Activated naive CD8-positive, alpha-beta T cell treated with anti-CD3 and anti-CD28 coated beads, Interleukin-2, amount 10 ng/mL, durations not matched to agents 7 days and 5 days (primary cell): ENCODE data around the gene HSD3B7. TPM values are rescaled to one million over a fixed set of nuclear protein-coding genes. Genes with fewer than 3 reads are reported as not detected.
A peak's percentile ranks its signal among the peaks of the same experiment; 100 is the strongest.
"Not testable (repeated sequence)": the region's sequence is repeated elsewhere in the genome, so short reads cannot be mapped to it uniquely, and the experiment has no call there.

Experiments used
- ATAC-seq: fragments of 150-1000 bp; cut with Tn5 transposase; one replicate; pipeline ENCODE4 v1.10.0; 2021; ENCODE audit warnings: low read depth, moderate library complexity
- POLR2A ChIA-PET: fragments of 350-600 bp; sonication (Branson Sonifier 250); formaldehyde crosslinking; loops from one replicate; lab custom pipeline; 2021; ENCODE audit warnings: antibody characterized with exemption; lab: Charles Lee
- DNase-seq: peaks from one replicate; pipeline ENCODE4 v3.0.0; 2021
- H3K27ac Mint-ChIP-seq: one replicate; pipeline ENCODE4 v1.8.0; 2022; ENCODE audit warnings: mild to moderate bottlenecking, mixed read lengths
- H3K27me3 Mint-ChIP-seq: one replicate; pipeline ENCODE4 v1.8.0; 2022; ENCODE audit warnings: mild to moderate bottlenecking, moderate library complexity, mixed read lengths
- H3K36me3 Mint-ChIP-seq: one replicate; pipeline ENCODE4 v1.8.0; 2021; ENCODE audit warnings: mild to moderate bottlenecking, mixed read lengths
- H3K4me1 Mint-ChIP-seq: one replicate; pipeline ENCODE4 v1.8.0; 2021; ENCODE audit warnings: mixed read lengths
- H3K4me3 Mint-ChIP-seq: one replicate; pipeline ENCODE4 v1.8.0; 2022; ENCODE audit warnings: mild to moderate bottlenecking, moderate library complexity, mixed read lengths
- H3K9me3 Mint-ChIP-seq: one replicate; pipeline ENCODE4 v1.8.0; 2021; ENCODE audit warnings: mixed read lengths
- total RNA-seq, 2 experiments: library from RNA; stranded (reverse); gene quantifications; one replicate each; pipeline ENCODE4 v1.2.3, GENCODE V29; 2021

HSD3B7 gene
- total RNA-seq, 2 experiments from 2014 or later = 8.5 to 10.9 TPM

- H3K36me3 Mint-ChIP-seq = no peaks in the 10 kb centered on the region
- H3K9me3 Mint-ChIP-seq = no peaks in the 10 kb centered on the region
- POLR2A ChIA-PET = no interaction called here
- no peak overlapping the region for H3K4me3 Mint-ChIP-seq
- DNase-seq = no peak
- H3K27ac Mint-ChIP-seq = no peak overlapping the region
- peaks cover 15% of the 10 kb centered on the region for H3K27me3 Mint-ChIP-seq
- no peaks in the 10 kb centered on the region for H3K4me1 Mint-ChIP-seq
- ATAC-seq = no peak
Observed at GRCh38 chr16:31002862-31003341, 17.9 kb downstream of the HSD3B7 start.

GRCh38 chr16:31003744-31004143, 18.7 kb downstream of the HSD3B7 start:
- H3K4me3 Mint-ChIP-seq = no peak overlapping the region
- POLR2A ChIA-PET = no interaction called here

GRCh38 chr16:31004658-31005057, 19.7 kb downstream of the HSD3B7 start:
- POLR2A ChIA-PET = interaction anchor here (0.6 kb wide), 1 partner anchor 43 kb away, joined by 3 read pairs; no protein-coding TSS in a partner anchor
- peaks cover 16% of the 10 kb centered on the region for H3K27me3 Mint-ChIP-seq
- ATAC-seq = no peak
- H3K36me3 Mint-ChIP-seq = no peaks in the 10 kb centered on the region
- DNase-seq = no peak
- no peaks in the 10 kb centered on the region for H3K9me3 Mint-ChIP-seq
- H3K27ac Mint-ChIP-seq = no peak overlapping the region
- H3K4me1 Mint-ChIP-seq = peaks cover under 1% of the 10 kb centered on the region
- H3K4me3 Mint-ChIP-seq = no peak overlapping the region

More at GRCh38 chr16:31003744-31004143, 18.7 kb downstream of the HSD3B7 start:
- H3K27me3 Mint-ChIP-seq = peaks cover 15% of the 10 kb centered on the region
- H3K9me3 Mint-ChIP-seq = no peaks in the 10 kb centered on the region
- H3K27ac Mint-ChIP-seq = no peak overlapping the region
- no peaks in the 10 kb centered on the region for H3K36me3 Mint-ChIP-seq
- DNase-seq (no peak), ATAC-seq (no peak)
- no peaks in the 10 kb centered on the region for H3K4me1 Mint-ChIP-seq

- H3K4me1 Mint-ChIP-seq = peaks cover 3% of the 10 kb centered on the region
- H3K9me3 Mint-ChIP-seq = no peaks in the 10 kb centered on the region
- POLR2A ChIA-PET = no interaction called here
- ATAC-seq (no peak), DNase-seq (no peak)
- no peak overlapping the region for H3K4me3 Mint-ChIP-seq
- H3K27me3 Mint-ChIP-seq = peaks cover 21% of the 10 kb centered on the region
- H3K27ac Mint-ChIP-seq = no peak overlapping the region
- H3K36me3 Mint-ChIP-seq = no peaks in the 10 kb centered on the region
Observed at GRCh38 chr16:31005350-31006085, 20.5 kb downstream of the HSD3B7 start.

- Mint-ChIP-seq H3K27ac (no peak overlapping the region), H3K9me3 (no peaks in the 10 kb centered on the region), H3K4me3 (no peak overlapping the region), H3K27me3 (peaks cover 24% of the 10 kb centered on the region), H3K4me1 (peaks cover 4% of the 10 kb centered on the region), H3K36me3 (no peaks in the 10 kb centered on the region)
- DNase-seq = no peak
- no peak for ATAC-seq
- POLR2A ChIA-PET = no interaction called here
Observed at GRCh38 chr16:31006086-31006385, 21.0 kb downstream of the HSD3B7 start.

- Mint-ChIP-seq H3K27ac (no peak overlapping the region), H3K36me3 (no peaks in the 10 kb centered on the region), H3K4me3 (no peak overlapping the region), H3K27me3 (peaks cover 29% of the 10 kb centered on the region), H3K9me3 (no peaks in the 10 kb centered on the region), H3K4me1 (peaks cover 8% of the 10 kb centered on the region)
- ATAC-seq (no peak), DNase-seq (no peak)
- POLR2A ChIA-PET = interaction anchor here (1.0 kb wide), 1 partner anchor 12 kb away, joined by 3 read pairs; no protein-coding TSS in a partner anchor
Observed at GRCh38 chr16:31006589-31006988, 21.6 kb downstream of the HSD3B7 start.

GRCh38 chr16:31007684-31008083, 22.7 kb downstream of the HSD3B7 start:
- Mint-ChIP-seq H3K36me3 (no peaks in the 10 kb centered on the region), H3K4me1 (peaks cover 8% of the 10 kb centered on the region), H3K27ac (no peak overlapping the region), H3K27me3 (peaks cover 37% of the 10 kb centered on the region), H3K4me3 (no peak overlapping the region), H3K9me3 (no peaks in the 10 kb centered on the region)
- POLR2A ChIA-PET = interaction anchor here (0.8 to 1.0 kb wide), 2 partner anchors 11 to 14 kb away, joined by 3 to 4 read pairs; no protein-coding TSS in a partner anchor
- DNase-seq (no peak), ATAC-seq (no peak)

- Mint-ChIP-seq H3K36me3 (no peaks in the 10 kb centered on the region), H3K27me3 (peaks cover 37% of the 10 kb centered on the region), H3K9me3 (no peaks in the 10 kb centered on the region), H3K27ac (no peak overlapping the region), H3K4me3 (no peak overlapping the region), H3K4me1 (peaks cover 8% of the 10 kb centered on the region)
- DNase-seq = no peak
- ATAC-seq = no peak
- POLR2A ChIA-PET = no interaction called here
Observed at GRCh38 chr16:31008149-31008548, 23.1 kb downstream of the HSD3B7 start.

GRCh38 chr16:31008551-31008950, 23.5 kb downstream of the HSD3B7 start:
- Mint-ChIP-seq H3K36me3 (no peaks in the 10 kb centered on the region), H3K9me3 (no peaks in the 10 kb centered on the region), H3K27me3 (peaks cover 41% of the 10 kb centered on the region), H3K4me3 (no peak overlapping the region), H3K27ac (no peak overlapping the region), H3K4me1 (peaks cover 8% of the 10 kb centered on the region)
- no peak for DNase-seq
- POLR2A ChIA-PET = interaction anchor here (0.6 kb wide), 1 partner anchor 174 kb away, joined by 3 read pairs; no protein-coding TSS in a partner anchor
- ATAC-seq = no peak

- POLR2A ChIA-PET = interaction anchor here (0.6 kb wide), 1 partner anchor 173 kb away, joined by 3 read pairs; no protein-coding TSS in a partner anchor
- H3K27me3 Mint-ChIP-seq = peaks cover 43% of the 10 kb centered on the region
- peaks cover 8% of the 10 kb centered on the region for H3K4me1 Mint-ChIP-seq
- ATAC-seq (no peak), DNase-seq (no peak)
- H3K4me3 Mint-ChIP-seq = no peak overlapping the region
- H3K27ac Mint-ChIP-seq = no peak overlapping the region
- no peaks in the 10 kb centered on the region for H3K9me3 Mint-ChIP-seq
- no peaks in the 10 kb centered on the region for H3K36me3 Mint-ChIP-seq
Observed at GRCh38 chr16:31009120-31009519, 24.1 kb downstream of the HSD3B7 start.

GRCh38 chr16:31009894-31010584, 25.0 kb downstream of the HSD3B7 start:
- Mint-ChIP-seq H3K36me3 (no peaks in the 10 kb centered on the region), H3K27ac (peak overlapping the region; percentile 19), H3K9me3 (no peaks in the 10 kb centered on the region), H3K4me3 (peak overlapping the region; percentile 41), H3K4me1 (peaks cover 8% of the 10 kb centered on the region), H3K27me3 (peaks cover 50% of the 10 kb centered on the region)
- ATAC-seq (peak; percentile 30), DNase-seq (no peak)
- POLR2A ChIA-PET = no interaction called here

GRCh38 chr16:31010585-31011325, 25.7 kb downstream of the HSD3B7 start, which contains the start of gene STX1B:
TSS of gene STX1B (minus strand) at chr16:31010638. CDS start at chr16:31010396, 242 bp downstream.
- ATAC-seq = peak; percentile 44
- POLR2A ChIA-PET = no interaction called here
- peaks cover 8% of the 10 kb centered on the region for H3K4me1 Mint-ChIP-seq

GRCh38 chr16:31011815-31012214, 26.8 kb downstream of the HSD3B7 start:
- H3K36me3 Mint-ChIP-seq, ATAC-seq, H3K4me1 Mint-ChIP-seq, H3K9me3 Mint-ChIP-seq, POLR2A ChIA-PET, DNase-seq, H3K27ac Mint-ChIP-seq: not testable (repeated sequence)
- peaks cover 49% of the 10 kb centered on the region for H3K27me3 Mint-ChIP-seq
- H3K4me3 Mint-ChIP-seq = peak overlapping the region; percentile 69

More at GRCh38 chr16:31010585-31011325, 25.7 kb downstream of the HSD3B7 start, which contains the start of gene STX1B:
- DNase-seq = peak; percentile 63
- Mint-ChIP-seq H3K27me3 (peaks cover 53% of the 10 kb centered on the region), H3K36me3 (no peaks in the 10 kb centered on the region), H3K4me3 (peak within 1 kb of the TSS; percentile 69), H3K9me3 (no peaks in the 10 kb centered on the region), H3K27ac (peak within 1 kb of the TSS; percentile 19)
